Smooth muscle cell (in vitro differentiated cells): ENCODE data around the gene MBNL1. TPM values are rescaled to one million over a fixed set of nuclear protein-coding genes. Genes with fewer than 3 reads are reported as not detected.

Experiments used
- DNase-seq: peaks from one replicate; lab custom pipeline; 2025; ENCODE audit not compliant: unreplicated experiment; lab: John Stamatoyannopoulos, UW
- H2AFZ ChIP-seq: fragments of 200-600 bp; sonication (generic); 2 replicates; pipeline ENCODE4 v1.6.0; 2016; ENCODE audit warnings: antibody characterized with exemption, low read depth, mild to moderate bottlenecking
- H3F3A ChIP-seq: fragments of 200-600 bp; sonication (generic); 2 replicates; pipeline ENCODE4 v1.6.0; 2017; ENCODE audit warnings: antibody characterized with exemption, low read depth
- H3K27ac ChIP-seq: fragments of 200-600 bp; sonication (generic); 2 replicates; pipeline ENCODE4 v1.5.1; 2016; ENCODE audit warnings: low read depth, mild to moderate bottlenecking
- H3K27me3 ChIP-seq: fragments of 200-600 bp; sonication (generic); 2 replicates; pipeline ENCODE4 v1.6.1; 2016; ENCODE audit warnings: low read depth, mild to moderate bottlenecking
- H3K36me3 ChIP-seq: fragments of 200-600 bp; sonication (generic); 2 replicates; pipeline ENCODE4 v1.5.1; 2016; ENCODE audit warnings: low read depth
- H3K4me1 ChIP-seq: fragments of 200-600 bp; sonication (generic); 2 replicates; pipeline ENCODE4 v1.5.1; 2016; ENCODE audit warnings: low read depth
- H3K4me2 ChIP-seq: fragments of 200-600 bp; sonication (generic); 2 replicates; pipeline ENCODE4 v1.6.0; 2016; ENCODE audit warnings: mild to moderate bottlenecking
- H3K4me3 ChIP-seq: fragments of 200-600 bp; sonication (generic); 2 replicates; pipeline ENCODE4 v1.5.1; 2016; ENCODE audit warnings: mild to moderate bottlenecking
- H3K79me2 ChIP-seq: fragments of 200-600 bp; sonication (generic); 2 replicates; pipeline ENCODE4 v1.6.0; 2016; ENCODE audit warnings: low read depth, mild to moderate bottlenecking
- H3K9ac ChIP-seq: fragments of 200-600 bp; sonication (generic); 2 replicates; pipeline ENCODE4 v1.6.0; 2016; ENCODE audit warnings: low read depth
- H3K9me3 ChIP-seq: fragments of 200-600 bp; sonication (generic); replicated peaks from 2 replicates; pipeline ENCODE4 v1.5.1; 2016; ENCODE audit warnings: low read depth
- H4K20me1 ChIP-seq: fragments of 200-600 bp; sonication (generic); 2 replicates; pipeline ENCODE4 v1.6.0; 2016; ENCODE audit warnings: low read depth
- WGBS: methylation state at CpG from one replicate; pipeline ENCODE4 v1.1.7; 2016; ENCODE audit warnings: low lambda C conversion rate; 5-methylcytosine and 5-hydroxymethylcytosine counted together
- polyA plus RNA-seq: library from polyadenylated mRNA; unstranded; fragments of >200 nt; fragmentation: Nextera tagmentation; extraction: Ambion mirVana; gene quantifications from 2 replicates; pipeline ENCODE4 v1.2.1, GENCODE V29; 2016
- total RNA-seq: library from RNA; depleted of rRNA; stranded (reverse); fragments of >200 nt; gene quantifications from 2 replicates; pipeline ENCODE4 v1.2.3, GENCODE V29; 2014
- TF ChIP-seq, protein P1 (sequence below): fragments of 200-600 bp; sonication (generic); IDR thresholded peaks from 2 replicates; pipeline ENCODE4 v1.5.1; 2017; ENCODE audit warnings: borderline replicate concordance, mild to moderate bottlenecking, antibody characterized with exemption; ENCODE audit not compliant: insufficient read depth, poor library complexity, severe bottlenecking

The MBNL1 gene
- total and polyA plus RNA-seq, 2 experiments from 2014 or later: 19.5 to 128 TPM

GRCh38 chr3:152419748-152420147 is 151.0 kb downstream of the MBNL1 start:
- Histone ChIP-seq H3K27ac (no peak overlapping the region), H3K79me2 (peaks cover 1% of the 10 kb centered on the region), H3K36me3 (peaks cover 16% of the 10 kb centered on the region), H2AFZ (no peak overlapping the region), H3F3A (no peaks in the 10 kb centered on the region), H3K4me2 (no peak overlapping the region), H3K4me3 (no peak overlapping the region), H3K9ac (no peak overlapping the region), H3K9me3 (no peaks in the 10 kb centered on the region), H4K20me1 (peaks cover 6% of the 10 kb centered on the region), H3K27me3 (no peaks in the 10 kb centered on the region), H3K4me1 (no peaks in the 10 kb centered on the region)
- WGBS: 95% methylated on average over 7 of the region's 7 CpGs
- TF ChIP-seq, protein P1, sequence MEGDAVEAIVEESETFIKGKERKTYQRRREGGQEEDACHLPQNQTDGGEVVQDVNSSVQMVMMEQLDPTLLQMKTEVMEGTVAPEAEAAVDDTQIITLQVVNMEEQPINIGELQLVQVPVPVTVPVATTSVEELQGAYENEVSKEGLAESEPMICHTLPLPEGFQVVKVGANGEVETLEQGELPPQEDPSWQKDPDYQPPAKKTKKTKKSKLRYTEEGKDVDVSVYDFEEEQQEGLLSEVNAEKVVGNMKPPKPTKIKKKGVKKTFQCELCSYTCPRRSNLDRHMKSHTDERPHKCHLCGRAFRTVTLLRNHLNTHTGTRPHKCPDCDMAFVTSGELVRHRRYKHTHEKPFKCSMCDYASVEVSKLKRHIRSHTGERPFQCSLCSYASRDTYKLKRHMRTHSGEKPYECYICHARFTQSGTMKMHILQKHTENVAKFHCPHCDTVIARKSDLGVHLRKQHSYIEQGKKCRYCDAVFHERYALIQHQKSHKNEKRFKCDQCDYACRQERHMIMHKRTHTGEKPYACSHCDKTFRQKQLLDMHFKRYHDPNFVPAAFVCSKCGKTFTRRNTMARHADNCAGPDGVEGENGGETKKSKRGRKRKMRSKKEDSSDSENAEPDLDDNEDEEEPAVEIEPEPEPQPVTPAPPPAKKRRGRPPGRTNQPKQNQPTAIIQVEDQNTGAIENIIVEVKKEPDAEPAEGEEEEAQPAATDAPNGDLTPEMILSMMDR: no peak
- no peak for DNase-seq

DNA sequence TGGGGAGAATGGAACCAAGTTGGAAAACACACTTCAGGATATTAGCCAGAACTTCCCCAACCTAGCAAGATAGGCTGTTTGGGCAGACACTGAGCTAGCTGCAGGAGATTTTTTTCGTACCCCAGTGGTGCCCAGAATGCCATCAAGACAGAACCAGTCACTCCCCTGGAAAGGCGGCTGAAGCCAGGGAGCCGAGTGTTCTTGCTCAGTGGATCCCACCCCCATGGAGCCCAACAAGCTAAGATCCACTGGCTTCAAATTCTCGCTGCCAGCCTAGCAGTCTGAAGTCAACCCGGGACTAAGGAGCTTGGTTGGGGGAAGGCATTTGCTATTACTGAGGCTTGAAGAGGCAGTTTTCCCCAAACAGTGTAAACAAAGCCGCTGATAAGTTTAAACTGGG is 152.4 kb downstream of the MBNL1 start:
- Histone ChIP-seq H3K4me3 (no peak overlapping the region), H3K79me2 (no peaks in the 10 kb centered on the region), H3K9me3 (no peaks in the 10 kb centered on the region), H3K27ac (no peak overlapping the region), H3F3A (no peaks in the 10 kb centered on the region), H3K4me2 (no peak overlapping the region), H2AFZ (no peak overlapping the region), H3K9ac (no peak overlapping the region), H4K20me1 (no peaks in the 10 kb centered on the region), H3K36me3 (peaks cover 12% of the 10 kb centered on the region), H3K4me1 (no peaks in the 10 kb centered on the region), H3K27me3 (no peaks in the 10 kb centered on the region)
- 91% methylated on average over 6 of the region's 6 CpGs for WGBS
- TF ChIP-seq, protein P1: no peak
- DNase-seq: no peak

DNA sequence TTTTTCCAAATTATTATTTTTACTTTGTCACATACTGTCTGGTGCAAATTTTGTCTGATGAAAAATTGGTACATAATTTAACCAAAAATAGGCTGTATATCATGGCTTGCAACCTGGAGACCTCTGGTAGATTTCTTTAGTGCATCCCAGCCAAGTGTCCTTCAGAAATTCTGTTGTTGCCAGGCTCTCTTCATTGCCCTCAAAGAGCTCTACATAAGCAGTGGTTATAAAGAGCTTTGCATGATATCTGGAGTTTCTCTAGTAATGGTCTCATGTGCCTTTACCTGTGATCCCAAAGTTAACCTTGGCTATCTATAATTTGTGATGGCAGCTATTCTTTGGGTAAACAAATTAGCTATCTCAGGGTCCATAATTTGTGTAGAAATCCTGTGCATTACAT is 157.7 kb downstream of the MBNL1 start:
- no peaks in the 10 kb centered on the region for H3K9me3 ChIP-seq
- TF ChIP-seq, protein P1: no peak
- peaks cover 18% of the 10 kb centered on the region for H4K20me1 ChIP-seq
- H3K4me3 ChIP-seq: no peak overlapping the region
- H3K4me2 ChIP-seq: no peak overlapping the region
- H3K27ac ChIP-seq: peak overlapping the region; percentile 4
- H3F3A ChIP-seq: no peaks in the 10 kb centered on the region
- H3K79me2 ChIP-seq: no peaks in the 10 kb centered on the region
- no peaks in the 10 kb centered on the region for H3K27me3 ChIP-seq
- H3K9ac ChIP-seq: no peak overlapping the region
- no peaks in the 10 kb centered on the region for H3K36me3 ChIP-seq
- no peaks in the 10 kb centered on the region for H3K4me1 ChIP-seq
- DNase-seq: no peak
- H2AFZ ChIP-seq: no peak overlapping the region

- Histone ChIP-seq H3F3A (no peaks in the 10 kb centered on the region), H3K9me3 (no peaks in the 10 kb centered on the region), H3K9ac (no peak overlapping the region), H4K20me1 (peaks cover 18% of the 10 kb centered on the region), H3K4me3 (no peak overlapping the region), H3K36me3 (peaks cover 6% of the 10 kb centered on the region), H3K4me2 (no peak overlapping the region), H3K4me1 (no peaks in the 10 kb centered on the region), H2AFZ (no peak overlapping the region), H3K27me3 (no peaks in the 10 kb centered on the region), H3K79me2 (no peaks in the 10 kb centered on the region), H3K27ac (peak overlapping the region; percentile 2)
- no peak for DNase-seq
- TF ChIP-seq, protein P1: no peak
- 68% methylated on average over 3 of the region's 3 CpGs for WGBS
Measured at GRCh38 chr3:152428577-152428976, 159.8 kb downstream of the MBNL1 start.
